ENCODE results near the gene PIK3C3.

The PIK3C3 gene

DNA sequence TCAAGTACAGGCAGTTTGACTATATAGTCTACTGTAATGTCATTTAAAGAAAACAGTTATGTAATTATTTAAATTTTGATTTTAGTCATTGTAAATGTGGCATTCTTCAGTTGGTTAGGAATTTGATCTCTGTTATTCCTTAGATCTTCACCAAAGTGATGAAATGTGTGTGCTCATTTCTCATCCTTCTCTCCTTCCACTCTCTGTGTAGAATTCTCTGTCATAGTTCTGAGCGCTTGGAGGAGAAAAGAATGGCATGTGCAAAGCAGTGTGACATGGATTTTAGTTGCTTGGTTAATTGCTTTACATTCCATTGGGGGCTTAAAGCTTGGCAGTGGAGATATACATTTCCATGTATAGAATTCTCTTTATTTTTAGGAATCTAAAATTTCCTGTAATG, 14.8 kb downstream of the PIK3C3 start:
- no peak for DNase-seq (ENCODE audit: extremely low spot score)
- POLR2A ChIA-PET: no interaction called here
- CTCF ChIA-PET: interaction anchor here (1.4 kb wide), 1 partner anchor 45 kb away, joined by 6 read pairs; no protein-coding TSS in a partner anchor
- TF ChIP-seq ARNT (IDR thresholded peaks at IDR 0.05) (no peak), TARDBP (IDR thresholded peaks at IDR 0.05) (no peak), FOXA1 (IDR thresholded peaks at IDR 0.05) (no peak), SP1 (IDR thresholded peaks at IDR 0.05) (no peak)

DNA sequence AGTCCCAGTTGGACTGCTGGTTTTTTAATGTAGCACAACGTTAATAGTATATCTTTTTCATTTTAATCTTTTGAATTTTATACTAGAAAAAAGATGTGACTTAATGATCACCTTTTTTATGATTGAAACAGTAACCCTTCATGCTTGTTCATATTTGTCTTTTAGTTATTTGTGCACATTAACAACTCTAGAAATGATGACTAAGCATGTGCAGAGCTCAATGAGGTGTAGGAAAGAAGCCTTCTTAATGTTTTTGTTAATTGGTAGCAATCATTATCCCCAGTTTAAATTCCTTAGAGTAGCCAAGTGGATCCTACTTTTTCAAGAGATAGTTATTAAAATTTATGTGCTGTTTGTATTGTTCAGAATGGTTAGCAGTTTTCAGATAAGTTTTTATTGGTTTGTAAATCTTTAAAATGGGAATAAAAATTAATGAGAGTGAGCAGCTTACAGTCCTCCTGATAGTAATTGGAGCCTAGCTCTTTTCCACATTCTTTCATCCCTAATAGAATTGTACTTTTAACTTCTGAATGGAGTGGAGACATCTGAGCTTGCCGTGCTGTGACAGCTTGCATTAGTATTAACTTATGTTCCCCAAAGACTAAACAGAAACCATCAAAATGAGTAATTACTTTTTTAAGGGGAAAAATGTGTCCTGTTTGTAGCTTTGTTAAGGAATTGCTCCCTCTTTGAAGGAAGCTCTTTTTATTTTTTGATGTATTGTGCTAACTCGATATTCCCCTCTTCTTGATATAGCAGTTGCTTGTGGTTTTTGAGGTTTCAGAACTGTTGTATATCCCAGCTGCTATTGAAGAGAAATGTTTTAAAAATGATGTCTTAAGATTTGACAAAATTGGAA, 17.3 kb downstream of the PIK3C3 start:
- TF ChIP-seq ARNT (IDR thresholded peaks at IDR 0.05): no peak
- ChIA-PET POLR2A (no interaction called here), CTCF (no interaction called here)
- DNase-seq (ENCODE audit: extremely low spot score): no peak

- POLR2A ChIA-PET: no interaction called here
- CTCF ChIA-PET: no interaction called here
- DNase-seq (ENCODE audit: extremely low spot score): no peak
- TF ChIP-seq FOXA1 (IDR thresholded peaks at IDR 0.05) (no peak), FOXK2 (IDR thresholded peaks at IDR 0.05) (no peak), SP1 (IDR thresholded peaks at IDR 0.05) (no peak), ELF4 (IDR thresholded peaks at IDR 0.05) (no peak), TARDBP (IDR thresholded peaks at IDR 0.05) (no peak), HDGF (IDR thresholded peaks at IDR 0.05; ENCODE audit: borderline replicate concordance) (no peak), CTBP1 (IDR thresholded peaks at IDR 0.05; ENCODE audit: borderline replicate concordance) (no peak), NFRKB (IDR thresholded peaks at IDR 0.05) (no peak), FOXM1 (IDR thresholded peaks at IDR 0.05; ENCODE audit: borderline replicate concordance) (no peak), L3MBTL2 (conservative IDR thresholded peaks at IDR 0.05) (no peak), PKNOX1 (IDR thresholded peaks at IDR 0.05) (no peak), SUZ12 (IDR thresholded peaks at IDR 0.05) (no peak), LEF1 (IDR thresholded peaks at IDR 0.05; ENCODE audit: borderline replicate concordance) (no peak), BHLHE40 (IDR thresholded peaks at IDR 0.05; ENCODE audit: borderline replicate concordance) (no peak), ARNT (IDR thresholded peaks at IDR 0.05) (no peak), ZNF384 (IDR thresholded peaks at IDR 0.05) (no peak)
Observed at GRCh38 chr18:41973983-41974382, 18.9 kb downstream of the PIK3C3 start.

DNA sequence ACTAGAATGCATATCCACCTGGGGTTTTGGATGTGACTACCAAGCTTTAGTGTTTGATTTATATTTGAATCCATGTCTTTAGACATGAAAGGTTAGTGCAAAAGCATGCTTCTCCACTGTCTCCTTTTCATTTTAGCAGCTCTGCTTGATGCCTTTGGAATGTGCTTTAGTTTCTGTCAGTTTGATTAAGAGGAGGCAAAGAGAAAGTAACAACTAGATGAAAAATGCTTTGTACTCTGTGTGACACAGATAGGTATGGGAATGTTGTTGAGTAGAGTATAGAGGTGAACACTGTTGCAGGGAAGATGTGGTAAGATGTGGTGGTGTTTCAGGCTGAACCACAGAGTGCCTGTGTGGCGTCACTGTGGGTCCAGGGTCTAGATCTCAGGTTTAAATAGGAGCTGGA, 19.8 kb downstream of the PIK3C3 start:
- CTCF ChIA-PET: no interaction called here
- DNase-seq (ENCODE audit: extremely low spot score): no peak
- POLR2A ChIA-PET: no interaction called here
- no peak for TF ChIP-seq LEF1 (IDR thresholded peaks at IDR 0.05; ENCODE audit: borderline replicate concordance)

- POLR2A ChIA-PET: no interaction called here
- no peak for DNase-seq (ENCODE audit: extremely low spot score)
- TF ChIP-seq HDGF (IDR thresholded peaks at IDR 0.05; ENCODE audit: borderline replicate concordance): no peak
- TF ChIP-seq L3MBTL2 (conservative IDR thresholded peaks at IDR 0.05): no peak
- TF ChIP-seq CTBP1 (IDR thresholded peaks at IDR 0.05; ENCODE audit: borderline replicate concordance): no peak
- TF ChIP-seq SP1 (IDR thresholded peaks at IDR 0.05): no peak
- no peak for TF ChIP-seq ZNF384 (IDR thresholded peaks at IDR 0.05)
- no peak for TF ChIP-seq ARNT (IDR thresholded peaks at IDR 0.05)
- TF ChIP-seq FOXM1 (IDR thresholded peaks at IDR 0.05; ENCODE audit: borderline replicate concordance): no peak
- TF ChIP-seq FOXA1 (IDR thresholded peaks at IDR 0.05): no peak
- CTCF ChIA-PET: no interaction called here
Observed at GRCh38 chr18:41975284-41975683, 20.2 kb downstream of the PIK3C3 start.

DNA sequence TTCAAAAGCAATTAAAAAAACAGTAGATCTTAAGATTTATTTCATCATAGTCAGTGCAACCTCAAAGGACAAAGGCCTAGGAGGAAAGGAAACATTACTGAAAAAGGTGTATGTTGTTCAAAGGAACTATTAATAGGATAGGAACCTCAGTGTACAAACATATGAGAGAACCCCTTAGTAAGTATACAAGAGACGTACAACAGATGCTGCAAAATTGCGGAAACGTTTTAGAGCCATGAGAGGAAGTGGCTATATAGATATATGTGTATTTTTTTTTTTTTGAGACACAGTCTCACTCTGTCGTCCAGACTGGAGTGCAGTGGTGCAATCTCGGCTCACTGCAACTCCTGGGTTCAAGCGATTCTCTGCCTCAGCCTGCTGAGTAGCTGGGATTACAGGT, 22.2 kb downstream of the PIK3C3 start:
- POLR2A ChIA-PET: no interaction called here
- TF ChIP-seq ARNT (IDR thresholded peaks at IDR 0.05): no peak
- no peak for DNase-seq (ENCODE audit: extremely low spot score)
- CTCF ChIA-PET: no interaction called here

DNA sequence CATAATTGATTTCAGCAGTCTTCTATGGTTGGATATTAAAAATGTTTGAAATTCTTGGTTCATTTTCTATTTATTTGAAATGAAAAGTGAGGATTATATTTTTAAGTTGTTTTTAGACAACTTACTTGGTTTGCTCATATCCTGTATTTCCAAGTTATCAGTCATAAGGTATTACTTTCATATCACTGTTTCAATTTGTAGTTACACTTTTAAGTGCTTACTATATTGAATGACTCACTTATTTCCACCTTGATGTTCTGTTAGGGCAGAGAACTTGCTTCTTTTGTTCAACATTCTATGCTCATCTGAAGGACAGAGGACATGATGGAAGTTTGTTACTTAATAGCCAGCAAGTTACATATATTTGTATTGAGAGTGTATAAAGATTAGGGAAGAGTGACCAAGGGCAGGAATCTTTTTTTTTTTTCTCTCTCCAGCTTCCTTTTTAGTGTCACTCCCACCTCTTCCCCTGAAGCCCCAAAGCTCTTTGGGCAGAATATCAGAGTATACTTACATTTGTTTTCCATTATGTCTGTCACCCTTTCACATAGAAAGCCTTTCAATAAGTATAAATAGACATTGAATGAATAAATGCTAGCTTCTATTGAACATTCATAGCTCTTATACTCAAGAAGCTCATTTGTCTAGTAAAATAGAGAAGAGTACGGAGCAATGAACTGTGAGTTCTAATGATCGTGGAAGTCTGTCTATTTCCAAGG, 28.1 kb downstream of the PIK3C3 start:
- POLR2A ChIA-PET: no interaction called here
- CTCF ChIA-PET: no interaction called here
- no peak for TF ChIP-seq ELF4 (IDR thresholded peaks at IDR 0.05)
- no peak for TF ChIP-seq ZNF384 (IDR thresholded peaks at IDR 0.05)
- no peak for TF ChIP-seq BHLHE40 (IDR thresholded peaks at IDR 0.05; ENCODE audit: borderline replicate concordance)
- no peak for TF ChIP-seq FOXM1 (IDR thresholded peaks at IDR 0.05; ENCODE audit: borderline replicate concordance)
- no peak for TF ChIP-seq FOXA1 (IDR thresholded peaks at IDR 0.05)
- TF ChIP-seq LEF1 (IDR thresholded peaks at IDR 0.05; ENCODE audit: borderline replicate concordance): no peak
- no peak for TF ChIP-seq L3MBTL2 (conservative IDR thresholded peaks at IDR 0.05)
- no peak for TF ChIP-seq SP1 (IDR thresholded peaks at IDR 0.05)
- no peak for TF ChIP-seq SUZ12 (IDR thresholded peaks at IDR 0.05)
- no peak for TF ChIP-seq ARNT (IDR thresholded peaks at IDR 0.05)
- no peak for TF ChIP-seq NFRKB (IDR thresholded peaks at IDR 0.05)
- no peak for DNase-seq (ENCODE audit: extremely low spot score)

DNA sequence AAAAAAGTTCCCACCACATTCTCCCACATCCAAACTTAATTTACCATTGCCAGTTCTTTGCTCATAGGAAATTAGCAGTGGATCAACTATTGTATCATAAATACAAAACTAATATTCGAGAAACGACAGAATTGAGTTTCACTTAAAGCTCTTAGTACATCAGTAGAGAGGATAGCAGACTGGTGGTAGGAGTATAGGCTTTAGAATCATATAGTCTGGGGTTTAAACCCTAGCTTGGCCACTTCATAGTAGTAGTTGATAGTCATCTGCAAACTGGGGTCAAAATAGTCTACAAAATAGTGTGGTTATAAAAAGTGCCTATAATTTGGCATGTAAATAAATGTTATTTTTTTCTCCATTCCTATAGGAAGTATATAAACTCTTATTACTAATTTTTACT, 30.9 kb downstream of the PIK3C3 start:
- ChIA-PET CTCF (no interaction called here), POLR2A (no interaction called here)
- TF ChIP-seq FOXM1 (IDR thresholded peaks at IDR 0.05; ENCODE audit: borderline replicate concordance) (no peak), NFRKB (IDR thresholded peaks at IDR 0.05) (no peak), BHLHE40 (IDR thresholded peaks at IDR 0.05; ENCODE audit: borderline replicate concordance) (no peak), LEF1 (IDR thresholded peaks at IDR 0.05; ENCODE audit: borderline replicate concordance) (no peak), ZNF384 (IDR thresholded peaks at IDR 0.05) (no peak), HDGF (IDR thresholded peaks at IDR 0.05; ENCODE audit: borderline replicate concordance) (no peak)
- DNase-seq (ENCODE audit: extremely low spot score): no peak

Measured in HEK293T (cell line).